Measurements from ENCODE around the gene NEURL1. TPM values are rescaled to one million over a fixed set of nuclear protein-coding genes. Genes with fewer than 3 reads are reported as not detected.

Gene NEURL1
- total RNA-seq, 3 donors from 2014 or later (not counting 1 experiment from before 2014, with no cell fraction given) = 0.95 to 8.5 (median 1.5) TPM

DNA sequence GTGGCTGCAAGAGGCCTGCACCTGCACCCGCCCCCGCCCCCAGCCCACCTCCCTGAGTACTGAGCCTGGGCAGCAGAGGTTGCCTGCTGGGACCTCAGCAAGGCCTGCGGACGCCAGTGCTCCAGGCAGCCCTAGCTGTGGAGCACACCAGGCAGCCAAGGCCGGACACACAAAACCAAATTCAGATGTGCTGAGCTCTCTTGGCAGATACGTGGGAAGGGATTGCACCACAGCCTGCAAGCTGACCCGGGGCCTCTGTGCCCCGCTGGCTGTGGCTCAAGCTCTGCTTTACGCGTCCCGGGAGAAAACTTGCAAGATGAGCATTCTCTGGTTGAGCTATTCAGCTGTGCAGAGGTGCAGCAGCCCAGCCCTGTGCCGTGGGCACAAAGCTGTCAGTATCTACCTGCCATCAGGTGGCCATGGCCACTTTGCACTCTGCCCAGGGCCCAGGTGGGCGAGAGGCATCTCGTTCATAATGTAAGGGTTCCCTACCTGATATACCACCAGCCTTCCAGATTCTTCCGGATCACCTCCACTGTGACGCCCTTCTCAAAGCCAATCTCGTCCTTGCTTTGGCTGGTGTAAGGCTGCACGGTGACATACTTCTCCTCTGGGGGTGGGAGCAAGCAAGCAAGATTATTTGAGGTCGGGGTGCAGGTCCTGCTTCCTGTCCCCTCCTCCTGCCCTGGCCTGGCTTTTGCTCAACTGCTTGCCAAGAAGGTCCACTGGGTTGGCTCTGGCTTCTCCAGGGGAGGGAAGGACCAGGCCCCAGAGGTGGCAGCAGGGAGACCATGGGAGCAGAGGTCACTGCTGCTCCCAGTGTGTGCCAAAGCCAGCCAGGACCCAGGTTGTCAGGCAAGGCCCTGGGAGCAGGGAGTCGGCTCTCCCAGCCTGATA, 123.4 kb downstream of the NEURL1 start:
- intact Hi-C loops (cut with micrococcal nuclease) = no loop called here
- Mint-ChIP-seq H3K9me3 (no peaks in the 10 kb centered on the region), H3K27me3 (ENCODE audit: low read depth in 2 of 2) (no peaks in the 10 kb centered on the region), H3K36me3 (no peaks in the 10 kb centered on the region), H3K4me1 (no peaks in the 10 kb centered on the region), H3K27ac (no peak overlapping the region), H3K4me3 (no peak overlapping the region)
- H3K9me3 ChIP-seq (ENCODE audit: control insufficient read depth, insufficient read depth, low read length) = no peaks in the 10 kb centered on the region
- WGBS (ENCODE audit: insufficient coverage) = 87% methylated on average over 20 of the region's 20 CpGs
- H3K27ac ChIP-seq (ENCODE audit: low read length) = no peak overlapping the region
- no peaks in the 10 kb centered on the region for H3K27me3 ChIP-seq (ENCODE audit: control insufficient read depth, insufficient read depth, low read length)
- ATAC-seq (no peak), DNase-seq (no peak)
- H3K4me1 ChIP-seq (ENCODE audit: control insufficient read depth, insufficient read depth, low read length) = no peaks in the 10 kb centered on the region
- no peak overlapping the region for H3K4me3 ChIP-seq (ENCODE audit: low read length)
- TF ChIP-seq, protein P1, sequence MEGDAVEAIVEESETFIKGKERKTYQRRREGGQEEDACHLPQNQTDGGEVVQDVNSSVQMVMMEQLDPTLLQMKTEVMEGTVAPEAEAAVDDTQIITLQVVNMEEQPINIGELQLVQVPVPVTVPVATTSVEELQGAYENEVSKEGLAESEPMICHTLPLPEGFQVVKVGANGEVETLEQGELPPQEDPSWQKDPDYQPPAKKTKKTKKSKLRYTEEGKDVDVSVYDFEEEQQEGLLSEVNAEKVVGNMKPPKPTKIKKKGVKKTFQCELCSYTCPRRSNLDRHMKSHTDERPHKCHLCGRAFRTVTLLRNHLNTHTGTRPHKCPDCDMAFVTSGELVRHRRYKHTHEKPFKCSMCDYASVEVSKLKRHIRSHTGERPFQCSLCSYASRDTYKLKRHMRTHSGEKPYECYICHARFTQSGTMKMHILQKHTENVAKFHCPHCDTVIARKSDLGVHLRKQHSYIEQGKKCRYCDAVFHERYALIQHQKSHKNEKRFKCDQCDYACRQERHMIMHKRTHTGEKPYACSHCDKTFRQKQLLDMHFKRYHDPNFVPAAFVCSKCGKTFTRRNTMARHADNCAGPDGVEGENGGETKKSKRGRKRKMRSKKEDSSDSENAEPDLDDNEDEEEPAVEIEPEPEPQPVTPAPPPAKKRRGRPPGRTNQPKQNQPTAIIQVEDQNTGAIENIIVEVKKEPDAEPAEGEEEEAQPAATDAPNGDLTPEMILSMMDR (IDR thresholded peaks at IDR 0.05) = no peak
- H3K36me3 ChIP-seq (ENCODE audit: control insufficient read depth, insufficient read depth, low read length) = no peaks in the 10 kb centered on the region

DNA sequence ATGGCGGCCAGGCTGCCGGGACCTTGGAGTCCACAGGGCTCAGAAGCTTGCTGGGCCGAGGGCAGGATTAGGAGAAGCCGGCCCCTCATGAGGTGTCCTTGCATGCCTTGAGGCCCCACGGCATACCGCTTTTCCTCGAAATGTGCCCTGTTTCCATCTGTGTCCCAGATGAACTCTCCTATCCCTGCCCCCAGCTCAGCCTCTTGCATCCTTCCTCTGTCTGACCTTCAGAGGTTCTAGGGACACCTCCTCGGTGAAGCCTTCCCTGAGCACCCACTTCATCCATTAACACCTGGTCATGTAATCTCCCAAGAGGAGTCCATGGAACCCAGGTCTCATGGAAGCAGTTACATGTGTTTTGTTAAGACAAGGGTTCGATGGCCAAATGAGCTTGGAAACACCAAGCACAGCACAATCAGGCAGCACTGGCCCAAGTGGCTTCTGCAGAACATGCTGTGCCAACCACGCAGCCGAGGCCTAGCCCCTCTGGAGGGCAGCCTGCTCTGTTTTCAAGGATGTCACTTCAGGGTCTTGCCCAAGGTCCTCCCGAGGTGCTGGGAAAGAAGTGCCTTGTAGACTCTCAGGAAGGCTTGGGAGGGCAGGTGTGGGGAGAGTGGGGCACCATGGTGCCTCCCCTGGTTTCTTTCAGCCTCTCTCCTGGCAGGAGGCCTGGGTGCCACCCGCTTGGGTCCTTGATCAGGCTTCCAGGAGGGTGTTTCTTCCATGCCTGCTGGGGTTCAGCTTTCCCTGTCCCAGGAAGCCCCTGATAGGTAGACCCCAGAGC, 124.3 kb downstream of the NEURL1 start:
- Mint-ChIP-seq H3K27ac (no peak overlapping the region), H3K27me3 (ENCODE audit: low read depth in 2 of 2) (no peaks in the 10 kb centered on the region), H3K9me3 (no peaks in the 10 kb centered on the region), H3K4me1 (no peaks in the 10 kb centered on the region), H3K36me3 (no peaks in the 10 kb centered on the region), H3K4me3 (no peak overlapping the region)
- TF ChIP-seq, protein P1 (IDR thresholded peaks at IDR 0.05) = no peak
- Histone ChIP-seq H3K36me3 (ENCODE audit: control insufficient read depth, insufficient read depth, low read length) (no peaks in the 10 kb centered on the region), H3K9me3 (ENCODE audit: control insufficient read depth, insufficient read depth, low read length) (no peaks in the 10 kb centered on the region), H3K27me3 (ENCODE audit: control insufficient read depth, insufficient read depth, low read length) (no peaks in the 10 kb centered on the region), H3K4me1 (ENCODE audit: control insufficient read depth, insufficient read depth, low read length) (no peaks in the 10 kb centered on the region), H3K27ac (ENCODE audit: low read length) (no peak overlapping the region), H3K4me3 (ENCODE audit: low read length) (no peak overlapping the region)
- WGBS (ENCODE audit: insufficient coverage) = 95% methylated on average over 13 of the region's 13 CpGs
- DNase-seq (no peak), ATAC-seq (no peak)
- intact Hi-C loops (cut with micrococcal nuclease) = no loop called here

DNA sequence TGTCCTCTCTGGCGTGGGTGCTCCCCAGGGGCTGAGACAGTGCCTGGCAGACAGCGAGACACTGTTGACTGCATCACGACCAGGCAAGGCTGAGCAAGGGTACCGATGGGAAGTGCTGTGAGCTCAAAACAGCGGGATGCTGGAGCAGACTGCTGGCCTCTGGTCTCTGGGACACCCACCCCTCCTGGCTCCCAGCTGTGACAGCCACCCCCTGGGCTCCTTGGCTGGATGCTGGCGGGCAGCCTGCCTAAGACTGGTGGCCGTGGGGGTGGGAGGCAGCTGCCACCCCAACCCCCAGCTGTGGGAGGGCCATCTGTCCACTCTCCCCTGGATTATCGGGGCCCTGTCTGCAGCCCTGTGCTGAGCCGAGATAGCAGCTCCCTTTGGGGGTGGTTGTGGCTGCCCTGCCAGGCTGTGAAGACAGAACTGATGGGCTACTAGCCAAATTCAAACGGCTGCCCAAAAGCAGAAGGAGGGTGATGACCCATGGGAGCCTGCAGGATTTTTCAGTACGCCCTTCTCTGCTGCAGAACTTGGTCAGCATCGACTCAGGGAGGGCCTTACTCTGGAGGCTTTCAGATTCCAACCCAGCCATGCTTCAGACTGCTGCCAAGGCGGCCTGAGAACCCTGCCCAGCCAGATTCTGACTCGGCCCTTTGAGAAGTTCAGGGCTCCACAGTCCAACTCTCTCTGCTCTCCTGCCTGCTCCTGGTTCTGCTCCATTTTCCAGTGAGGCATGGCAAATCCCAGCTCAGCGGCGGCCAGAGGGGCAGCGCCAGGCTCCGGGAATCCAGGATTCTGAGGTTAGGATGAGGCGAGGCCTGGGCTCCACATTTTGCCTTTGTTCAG, 125.3 kb downstream of the NEURL1 start:
- Mint-ChIP-seq H3K4me3 (no peak overlapping the region), H3K36me3 (no peaks in the 10 kb centered on the region), H3K27me3 (ENCODE audit: low read depth in 2 of 2) (no peaks in the 10 kb centered on the region), H3K9me3 (no peaks in the 10 kb centered on the region), H3K27ac (no peak overlapping the region), H3K4me1 (no peaks in the 10 kb centered on the region)
- H3K4me1 ChIP-seq (ENCODE audit: control insufficient read depth, insufficient read depth, low read length) = no peaks in the 10 kb centered on the region
- H3K27me3 ChIP-seq (ENCODE audit: control insufficient read depth, insufficient read depth, low read length) = no peaks in the 10 kb centered on the region
- WGBS (ENCODE audit: insufficient coverage) = 82% methylated on average over 19 of the region's 19 CpGs
- no peaks in the 10 kb centered on the region for H3K36me3 ChIP-seq (ENCODE audit: control insufficient read depth, insufficient read depth, low read length)
- H3K27ac ChIP-seq (ENCODE audit: low read length) = no peak overlapping the region
- intact Hi-C loops (cut with micrococcal nuclease) = no loop called here
- DNase-seq = no peak
- H3K9me3 ChIP-seq (ENCODE audit: control insufficient read depth, insufficient read depth, low read length) = no peaks in the 10 kb centered on the region
- ATAC-seq = no peak
- no peak overlapping the region for H3K4me3 ChIP-seq (ENCODE audit: low read length)
- TF ChIP-seq, protein P1 (IDR thresholded peaks at IDR 0.05) = no peak

Data from natural killer cell (primary cell).